Nephron (organoid): ENCODE measurements around the gene ABCA13.

Experiments
- H3K27ac Mint-ChIP-seq, 3 experiments: 2 replicates each; pipeline ENCODE4 v1.8.0; 2020; ENCODE audit warnings: mixed read lengths in 3 of 3, mild to moderate bottlenecking in 2 of 3, moderate library complexity in 1 of 3
- H3K27me3 Mint-ChIP-seq: 2 replicates; pipeline ENCODE4 v1.8.0; 2021; ENCODE audit warnings: low read depth, mild to moderate bottlenecking, moderate library complexity, mixed read lengths
- H3K36me3 Mint-ChIP-seq: 2 replicates; pipeline ENCODE4 v1.8.0; 2020; ENCODE audit warnings: low read depth, mixed read lengths
- H3K4me1 Mint-ChIP-seq: 2 replicates; pipeline ENCODE4 v1.8.0; 2020; ENCODE audit warnings: mixed read lengths
- H3K4me3 Mint-ChIP-seq, 3 experiments: 2 replicates each; pipeline ENCODE4 v1.8.0; 2020; ENCODE audit warnings: mild to moderate bottlenecking in 3 of 3, mixed read lengths in 3 of 3, moderate library complexity in 2 of 3
- H3K9me3 Mint-ChIP-seq: 2 replicates; pipeline ENCODE4 v1.8.0; 2020; ENCODE audit warnings: mixed read lengths
- CTCF ChIP-seq, 3 experiments: fragments of 200-600 bp; sonication (generic); IDR thresholded peaks; one replicate each; pipeline ENCODE4 v1.5.0; 2021; ENCODE audit warnings: antibody characterized with exemption in 3 of 3; ENCODE audit not compliant: unreplicated experiment in 3 of 3

Gene ABCA13

GRCh38 chr7:48429117-48429516, 257.9 kb downstream of the ABCA13 start:
- Mint-ChIP-seq H3K4me1 (no peaks in the 10 kb centered on the region), H3K36me3 (no peaks in the 10 kb centered on the region), H3K4me3 (no peak overlapping the region), H3K9me3 (no peaks in the 10 kb centered on the region), H3K27ac (no peak overlapping the region), H3K27me3 (no peaks in the 10 kb centered on the region)
- no peak for TF ChIP-seq CTCF (IDR thresholded peaks at IDR 0.05; ENCODE audit: unreplicated experiment in 3 of 3)

- H3K27me3 Mint-ChIP-seq = no peaks in the 10 kb centered on the region
- H3K27ac Mint-ChIP-seq = no peak overlapping the region
- H3K9me3 Mint-ChIP-seq = no peaks in the 10 kb centered on the region
- H3K36me3 Mint-ChIP-seq = no peaks in the 10 kb centered on the region
- no peak overlapping the region for H3K4me3 Mint-ChIP-seq
- TF ChIP-seq CTCF (IDR thresholded peaks at IDR 0.05; ENCODE audit: unreplicated experiment in 3 of 3) = no peak
- no peaks in the 10 kb centered on the region for H3K4me1 Mint-ChIP-seq
Measured at GRCh38 chr7:48438206-48438605, 266.9 kb downstream of the ABCA13 start.

- Mint-ChIP-seq H3K9me3 (no peaks in the 10 kb centered on the region), H3K27me3 (peaks cover 6% of the 10 kb centered on the region), H3K4me3 (no peak overlapping the region), H3K27ac (no peak overlapping the region), H3K36me3 (no peaks in the 10 kb centered on the region), H3K4me1 (no peaks in the 10 kb centered on the region)
- no peak for TF ChIP-seq CTCF (IDR thresholded peaks at IDR 0.05; ENCODE audit: unreplicated experiment in 3 of 3)
Measured at GRCh38 chr7:48441848-48442492, 270.7 kb downstream of the ABCA13 start.

GRCh38 chr7:48443051-48443450, 271.8 kb downstream of the ABCA13 start:
- H3K4me3 Mint-ChIP-seq = no peak overlapping the region
- H3K27ac Mint-ChIP-seq = no peak overlapping the region
- peaks cover 6% of the 10 kb centered on the region for H3K27me3 Mint-ChIP-seq
- H3K36me3 Mint-ChIP-seq = no peaks in the 10 kb centered on the region
- H3K4me1 Mint-ChIP-seq = no peaks in the 10 kb centered on the region
- no peaks in the 10 kb centered on the region for H3K9me3 Mint-ChIP-seq
- TF ChIP-seq CTCF (IDR thresholded peaks at IDR 0.05; ENCODE audit: unreplicated experiment in 3 of 3) = no peak

GRCh38 chr7:48446721-48447120, 275.5 kb downstream of the ABCA13 start:
- no peaks in the 10 kb centered on the region for H3K4me1 Mint-ChIP-seq
- H3K27ac Mint-ChIP-seq = no peak overlapping the region
- no peak for TF ChIP-seq CTCF (IDR thresholded peaks at IDR 0.05; ENCODE audit: unreplicated experiment in 3 of 3)
- no peak overlapping the region for H3K4me3 Mint-ChIP-seq
- H3K36me3 Mint-ChIP-seq = no peaks in the 10 kb centered on the region
- peaks cover 6% of the 10 kb centered on the region for H3K27me3 Mint-ChIP-seq
- H3K9me3 Mint-ChIP-seq = no peaks in the 10 kb centered on the region

- no peaks in the 10 kb centered on the region for H3K27me3 Mint-ChIP-seq
- H3K27ac Mint-ChIP-seq = no peak overlapping the region
- H3K36me3 Mint-ChIP-seq = no peaks in the 10 kb centered on the region
- no peak overlapping the region for H3K4me3 Mint-ChIP-seq
- H3K9me3 Mint-ChIP-seq = no peaks in the 10 kb centered on the region
- H3K4me1 Mint-ChIP-seq = no peaks in the 10 kb centered on the region
- TF ChIP-seq CTCF (IDR thresholded peaks at IDR 0.05; ENCODE audit: unreplicated experiment in 3 of 3) = no peak
Measured at GRCh38 chr7:48452218-48452617, 281.0 kb downstream of the ABCA13 start.
